Endothelial cell of umbilical vein (primary cell): ENCODE results near the gene KAT2B. TPM values are rescaled to one million over a fixed set of nuclear protein-coding genes. Genes with fewer than 3 reads are reported as not detected.
A peak's percentile ranks its signal among the peaks of the same experiment; 100 is the strongest.

Source experiments
- BruUV-seq: library from RNA; stranded (reverse); fragments of 400-500 nt; replicated peaks from 2 replicates; lab custom pipeline; 2021; lab: Mats Ljungman, UMichigan
- CTCF ChIA-PET: fragments of 300-600, 350-600 bp; sonication (Branson Sonifier 250); formaldehyde crosslinking; loops from one replicate; lab custom pipeline; 2021; ENCODE audit warnings: antibody characterized with exemption, inconsistent platforms; lab: Charles Lee
- POLR2A ChIA-PET: fragments of 300-600, 350-600 bp; sonication (Branson Sonifier 250); formaldehyde crosslinking; loops from one replicate; lab custom pipeline; 2021; ENCODE audit warnings: antibody characterized with exemption, inconsistent platforms; lab: Charles Lee
- DNase-seq: peaks from one replicate; pipeline ENCODE4 v3.0.0-alpha.2; 2011; ENCODE audit warnings: low read depth, low spot score
- FAIRE-seq: peaks from 2 replicates; lab custom pipeline; 2011; peaks lifted over from hg19 to GRCh38; lab: Jason Lieb, UNC
- H2AFZ ChIP-seq: 2 replicates; pipeline ENCODE4 v1.6.0; 2012; ENCODE audit warnings: low read depth, low read length, control low read depth, inconsistent platforms
- H3K27ac ChIP-seq: 2 replicates; pipeline ENCODE4 v1.5.1; 2011; ENCODE audit warnings: low read depth, mild to moderate bottlenecking, control low read depth, low read length, moderate library complexity; ENCODE audit not compliant: insufficient read depth
- H3K27me3 ChIP-seq, 2 experiments: 2 replicates each; pipeline versions ENCODE4 v1.6.0 to v1.6.1; 2011; ENCODE audit warnings: low read length in 2 of 2, mixed read lengths in 1 of 2; ENCODE audit not compliant: control insufficient read depth in 2 of 2, insufficient read depth in 2 of 2
- H3K36me3 ChIP-seq, 2 experiments: 2 replicates in 1 of 2; 3 replicates in 1 of 2; pipeline ENCODE4 v1.5.1; 2011; ENCODE audit warnings: low read length in 2 of 2, mild to moderate bottlenecking in 1 of 2, moderate library complexity in 1 of 2; ENCODE audit not compliant: control insufficient read depth in 2 of 2, insufficient read depth in 2 of 2; ENCODE audit errors: extremely low read depth in 1 of 2
- H3K4me1 ChIP-seq: 3 replicates; pipeline ENCODE4 v1.5.1; 2011; ENCODE audit warnings: mild to moderate bottlenecking, low read length; ENCODE audit not compliant: control insufficient read depth, insufficient read depth; ENCODE audit errors: extremely low read depth
- H3K4me2 ChIP-seq: 2 replicates; pipeline ENCODE4 v1.6.1; 2011; ENCODE audit warnings: low read length, control low read depth, mixed read lengths; ENCODE audit not compliant: insufficient read depth
- H3K4me3 ChIP-seq, 3 experiments: fragments of 200-600 bp in 1 of 3; sonication (generic), shearing (Covaris generic) in 1 of 3; replicated peaks in 1 of 3; 2 replicates each; pipeline ENCODE4 v1.5.1; 2011 to 2016; ENCODE audit warnings: control low read depth in 3 of 3, low read length in 3 of 3, mild to moderate bottlenecking in 2 of 3, inconsistent platforms in 1 of 3, low read depth in 1 of 3, moderate library complexity in 1 of 3; ENCODE audit not compliant: insufficient read depth in 1 of 3
- H3K79me2 ChIP-seq: 2 replicates; pipeline ENCODE4 v1.6.0; 2012; ENCODE audit warnings: low read length, inconsistent platforms; ENCODE audit not compliant: control insufficient read depth, insufficient read depth
- H3K9ac ChIP-seq: replicated peaks from 2 replicates; pipeline ENCODE3; 2011; ENCODE audit warnings: low read length, control low read depth; ENCODE audit not compliant: insufficient read depth; ENCODE audit errors: extremely low read depth
- H3K9me1 ChIP-seq: replicated peaks from 3 replicates; pipeline ENCODE4 v1.6.0; 2011; ENCODE audit warnings: mild to moderate bottlenecking, low read length; ENCODE audit not compliant: control insufficient read depth, insufficient read depth; ENCODE audit errors: extremely low read depth
- H3K9me3 ChIP-seq: replicated peaks from 2 replicates; pipeline ENCODE4 v1.5.1; 2012; ENCODE audit warnings: low read length, inconsistent platforms; ENCODE audit not compliant: control insufficient read depth, insufficient read depth
- H4K20me1 ChIP-seq: replicated peaks from 2 replicates; pipeline ENCODE3; 2011; ENCODE audit warnings: mild to moderate bottlenecking, low read length; ENCODE audit not compliant: control insufficient read depth, insufficient read depth; ENCODE audit errors: extremely low read depth
- EZH2 ChIP-seq: IDR thresholded peaks from 2 replicates; pipeline ENCODE4 v1.6.1; 2012; ENCODE audit warnings: borderline replicate concordance, low read depth, mild to moderate bottlenecking, moderate library complexity, low read length, inconsistent platforms; ENCODE audit not compliant: severe bottlenecking
- FOS ChIP-seq: IDR thresholded peaks from 2 replicates; pipeline ENCODE4 v1.6.1; 2011; ENCODE audit warnings: mild to moderate bottlenecking, low read length, moderate library complexity, borderline replicate concordance; ENCODE audit not compliant: insufficient read depth
- GATA2 ChIP-seq: IDR thresholded peaks from 2 replicates; pipeline ENCODE4 v1.7.0; 2011; ENCODE audit warnings: low read depth, mild to moderate bottlenecking, moderate library complexity, mixed read lengths, low read length; ENCODE audit not compliant: insufficient read length, insufficient read depth
- JUN ChIP-seq: IDR thresholded peaks from 2 replicates; pipeline ENCODE4 v1.6.1; 2011; ENCODE audit warnings: borderline replicate concordance, low read depth; ENCODE audit not compliant: insufficient read length, insufficient read depth
- MYC ChIP-seq: IDR thresholded peaks from one replicate; pipeline ENCODE4 v1.6.1; 2011; ENCODE audit warnings: mild to moderate bottlenecking, low read depth, low read length
- POLR2A ChIP-seq: IDR thresholded peaks from 2 replicates; pipeline ENCODE4 v1.6.1; 2012; ENCODE audit warnings: low read depth, mild to moderate bottlenecking, control low read depth, low read length
- POLR2AphosphoS5 ChIP-seq: IDR thresholded peaks from 2 replicates; pipeline ENCODE4 v1.6.1; 2012; ENCODE audit warnings: low read depth, mild to moderate bottlenecking, control low read depth, low read length, moderate library complexity; ENCODE audit not compliant: insufficient read depth
- dilution Hi-C: fragments of 300-500 bp; cut with MboI; formaldehyde crosslinking; loops from one replicate; pipeline ENCODE4 v1.15.0; 2019; ENCODE audit warnings: low sequenced_read_pairs; ENCODE audit not compliant: extremely low pct_ligation_motif_present
- intact Hi-C: fragments of 100-400 bp; cut with micrococcal nuclease; formaldehyde crosslinking; loops from one replicate; pipeline ENCODE4 v1.10.0; 2022
- polyA plus RNA-seq, 4 experiments: library from polyadenylated mRNA; depleted of rRNA in 3 of 4; stranded (reverse) in 3 of 4; unstranded in 1 of 4; fragments of >200 nt; gene quantifications; 2 replicates each; pipeline versions ENCODE4 v1.2.1 to v1.2.3, GENCODE V29; 2011 to 2012; ENCODE audit warnings: missing spikeins in 1 of 4
- total RNA-seq: library from RNA; stranded (reverse); gene quantifications from 2 replicates; pipeline ENCODE4 v1.2.3, GENCODE V29; 2021
- TF ChIP-seq, protein P1 (sequence below), 2 donors: IDR thresholded peaks; 1 replicate in 1 of 2; 2 replicates in 1 of 2; pipeline ENCODE4 v1.5.1; 2011; ENCODE audit warnings: low read length in 2 of 2, mild to moderate bottlenecking in 2 of 2, moderate library complexity in 2 of 2, control low read depth in 1 of 2, inconsistent platforms in 1 of 2, low read depth in 1 of 2; ENCODE audit not compliant: insufficient read depth in 1 of 2; ENCODE audit errors: extremely low read depth in 1 of 2
- TF ChIP-seq, protein P2 (sequence below): IDR thresholded peaks from 2 replicates; pipeline ENCODE4 v1.6.1; 2011; ENCODE audit not compliant: insufficient read depth, insufficient read length

KAT2B gene
- total and polyA plus RNA-seq, 2 donors (not counting 3 experiments of a cell fraction or from before 2014, with no cell fraction given): 2.6 to 11.0 TPM

DNA sequence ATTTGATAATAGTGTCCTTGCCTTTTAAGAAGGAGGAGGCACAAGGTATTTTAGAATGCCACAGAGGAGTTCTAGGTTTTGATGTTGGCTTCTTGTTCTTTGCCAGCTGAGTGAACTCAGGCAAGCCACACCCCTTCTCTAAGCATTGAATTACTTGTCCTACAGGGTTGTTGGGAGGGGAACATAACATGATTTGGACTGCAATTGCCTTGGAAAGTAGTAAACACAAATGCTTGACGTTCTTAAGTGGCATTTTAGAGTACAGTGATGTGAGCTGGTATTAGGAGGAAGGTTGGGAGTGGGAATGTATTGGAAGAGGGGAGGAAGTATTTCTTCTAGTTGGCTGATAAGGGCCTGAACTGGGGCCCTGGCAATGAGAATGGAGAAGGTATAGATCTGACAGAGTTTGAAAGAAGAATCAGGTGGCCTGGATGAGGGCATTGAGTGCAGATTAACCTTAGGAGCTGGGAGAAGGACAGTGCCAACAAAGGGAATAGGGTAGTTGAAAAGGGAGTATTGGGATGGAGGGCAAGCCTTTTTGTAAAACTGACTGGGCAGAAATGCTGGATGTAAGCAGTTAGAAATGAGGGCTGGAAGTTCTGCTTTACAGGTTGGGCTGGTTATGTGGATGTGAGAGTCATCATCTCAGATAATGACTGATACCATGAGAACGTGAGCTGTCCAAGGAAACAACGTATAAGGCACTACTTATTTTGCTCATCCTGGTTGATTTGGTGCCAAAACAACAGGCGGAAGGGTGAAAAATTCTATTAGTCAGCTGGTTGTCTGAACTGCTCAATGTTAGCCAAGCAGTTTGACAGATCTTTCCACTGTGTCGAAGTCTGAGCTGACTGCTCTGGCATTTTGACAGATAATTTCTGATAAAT, 16.7 kb downstream of the KAT2B start:
- peak; percentile 77 for DNase-seq
- H3K4me1 ChIP-seq: peaks cover 33% of the 10 kb centered on the region
- H2AFZ ChIP-seq: no peak overlapping the region
- no peak overlapping the region for H3K9ac ChIP-seq
- H3K9me1 ChIP-seq: no peaks in the 10 kb centered on the region
- no peaks in the 10 kb centered on the region for H3K79me2 ChIP-seq
- H4K20me1 ChIP-seq: no peaks in the 10 kb centered on the region
- no peak overlapping the region for H3K4me2 ChIP-seq
- TF ChIP-seq, protein P1, sequence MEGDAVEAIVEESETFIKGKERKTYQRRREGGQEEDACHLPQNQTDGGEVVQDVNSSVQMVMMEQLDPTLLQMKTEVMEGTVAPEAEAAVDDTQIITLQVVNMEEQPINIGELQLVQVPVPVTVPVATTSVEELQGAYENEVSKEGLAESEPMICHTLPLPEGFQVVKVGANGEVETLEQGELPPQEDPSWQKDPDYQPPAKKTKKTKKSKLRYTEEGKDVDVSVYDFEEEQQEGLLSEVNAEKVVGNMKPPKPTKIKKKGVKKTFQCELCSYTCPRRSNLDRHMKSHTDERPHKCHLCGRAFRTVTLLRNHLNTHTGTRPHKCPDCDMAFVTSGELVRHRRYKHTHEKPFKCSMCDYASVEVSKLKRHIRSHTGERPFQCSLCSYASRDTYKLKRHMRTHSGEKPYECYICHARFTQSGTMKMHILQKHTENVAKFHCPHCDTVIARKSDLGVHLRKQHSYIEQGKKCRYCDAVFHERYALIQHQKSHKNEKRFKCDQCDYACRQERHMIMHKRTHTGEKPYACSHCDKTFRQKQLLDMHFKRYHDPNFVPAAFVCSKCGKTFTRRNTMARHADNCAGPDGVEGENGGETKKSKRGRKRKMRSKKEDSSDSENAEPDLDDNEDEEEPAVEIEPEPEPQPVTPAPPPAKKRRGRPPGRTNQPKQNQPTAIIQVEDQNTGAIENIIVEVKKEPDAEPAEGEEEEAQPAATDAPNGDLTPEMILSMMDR (IDR thresholded peaks at IDR 0.05; ENCODE audit: extremely low read depth in 1 of 2, insufficient read depth in 1 of 2, low read depth in 1 of 2, low read length in 2 of 2): no peak
- TF ChIP-seq EZH2: no peak
- TF ChIP-seq MYC: no peak
- TF ChIP-seq GATA2: peak; percentile 46
- peak; percentile 53 for TF ChIP-seq FOS
- TF ChIP-seq POLR2A: no peak
- TF ChIP-seq JUN: no peak
- TF ChIP-seq, protein P2, sequence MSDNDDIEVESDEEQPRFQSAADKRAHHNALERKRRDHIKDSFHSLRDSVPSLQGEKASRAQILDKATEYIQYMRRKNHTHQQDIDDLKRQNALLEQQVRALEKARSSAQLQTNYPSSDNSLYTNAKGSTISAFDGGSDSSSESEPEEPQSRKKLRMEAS: no peak
- TF ChIP-seq POLR2AphosphoS5: no peak
- POLR2A ChIA-PET: interaction anchor here (1.2 kb wide), 1 partner anchor 15 kb away, joined by 4 read pairs; no protein-coding TSS in a partner anchor
- H3K27ac ChIP-seq: peak overlapping the region; percentile 19
- BruUV-seq: no TSS peak
- no peaks in the 10 kb centered on the region for H3K9me3 ChIP-seq
- dilution Hi-C loops: no loop called here
- intact Hi-C loops: no loop called here
- peak; percentile 72 for FAIRE-seq
- CTCF ChIA-PET: interaction anchor here (1.0 kb wide), 1 partner anchor 33 kb away, joined by 5 read pairs; no protein-coding TSS in a partner anchor
- no peaks in the 10 kb centered on the region for H3K36me3 ChIP-seq
- H3K4me3 ChIP-seq: no peak overlapping the region
- H3K27me3 ChIP-seq: no peaks in the 10 kb centered on the region
